Hepatocyte (in vitro differentiated cells): ENCODE data around the gene SLIT1.

Experiments used
- EZH2 ChIP-seq: fragments of 200-600 bp; sonication (generic); IDR thresholded peaks from 2 replicates; pipeline ENCODE4 v1.6.1; 2016; ENCODE audit warnings: antibody characterized with exemption, mild to moderate bottlenecking, borderline replicate concordance
- TF ChIP-seq, protein P1 (sequence below): fragments of 200-600 bp; sonication (generic); IDR thresholded peaks from 2 replicates; pipeline ENCODE4 v1.5.1; 2016; ENCODE audit warnings: antibody characterized with exemption, mild to moderate bottlenecking; ENCODE audit not compliant: poor library complexity

DNA sequence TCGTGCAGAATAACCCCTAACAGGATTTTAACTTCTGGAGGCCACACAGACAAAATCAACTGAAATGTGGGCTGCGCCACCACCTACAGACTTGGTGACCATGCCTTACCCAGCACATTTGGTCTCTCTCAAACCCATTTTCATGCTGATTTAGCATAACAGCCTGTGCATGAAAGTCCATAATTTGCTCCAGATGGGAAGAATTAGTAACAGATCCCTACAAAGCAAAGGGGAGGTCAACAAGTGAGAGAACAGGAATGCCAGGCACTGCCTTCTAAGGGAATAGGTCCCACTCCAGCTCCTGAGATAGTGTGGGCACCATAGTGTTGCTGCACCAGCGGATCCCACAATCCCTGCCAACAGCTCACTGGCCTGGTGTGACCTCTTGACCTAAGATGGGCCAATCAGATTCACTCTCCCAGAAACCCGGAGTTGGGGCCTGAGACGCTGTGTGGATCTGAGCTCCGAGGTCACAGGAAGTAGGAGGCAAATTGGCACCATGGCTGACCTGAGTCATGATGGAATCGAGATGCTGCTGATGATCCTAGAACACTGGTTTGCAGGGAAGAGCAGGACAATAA is 32.4 kb downstream of the SLIT1 start:
- TF ChIP-seq, protein P1, sequence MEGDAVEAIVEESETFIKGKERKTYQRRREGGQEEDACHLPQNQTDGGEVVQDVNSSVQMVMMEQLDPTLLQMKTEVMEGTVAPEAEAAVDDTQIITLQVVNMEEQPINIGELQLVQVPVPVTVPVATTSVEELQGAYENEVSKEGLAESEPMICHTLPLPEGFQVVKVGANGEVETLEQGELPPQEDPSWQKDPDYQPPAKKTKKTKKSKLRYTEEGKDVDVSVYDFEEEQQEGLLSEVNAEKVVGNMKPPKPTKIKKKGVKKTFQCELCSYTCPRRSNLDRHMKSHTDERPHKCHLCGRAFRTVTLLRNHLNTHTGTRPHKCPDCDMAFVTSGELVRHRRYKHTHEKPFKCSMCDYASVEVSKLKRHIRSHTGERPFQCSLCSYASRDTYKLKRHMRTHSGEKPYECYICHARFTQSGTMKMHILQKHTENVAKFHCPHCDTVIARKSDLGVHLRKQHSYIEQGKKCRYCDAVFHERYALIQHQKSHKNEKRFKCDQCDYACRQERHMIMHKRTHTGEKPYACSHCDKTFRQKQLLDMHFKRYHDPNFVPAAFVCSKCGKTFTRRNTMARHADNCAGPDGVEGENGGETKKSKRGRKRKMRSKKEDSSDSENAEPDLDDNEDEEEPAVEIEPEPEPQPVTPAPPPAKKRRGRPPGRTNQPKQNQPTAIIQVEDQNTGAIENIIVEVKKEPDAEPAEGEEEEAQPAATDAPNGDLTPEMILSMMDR, result no peak
- TF ChIP-seq EZH2, result no peak
